ENCODE data around the gene GAPDH.

GAPDH gene

GRCh38 chr12:6533653-6533922 lies 729 bp upstream of the GAPDH start (continued):
- TF ChIP-seq ZNF785 (tag by site-specific recombination; IDR thresholded peaks at IDR 0.05) (no peak), YY1 (tag by site-specific recombination; IDR thresholded peaks at IDR 0.05) (no peak), ZNF341 (tag by site-specific recombination; IDR thresholded peaks at IDR 0.05; ENCODE audit: low read depth) (no peak), ZXDB (tag by site-specific recombination; IDR thresholded peaks at IDR 0.05) (0 out of 2 replicates have a peak, but pooled peaks have one; percentile 82), ZSCAN18 (tag by site-specific recombination; IDR thresholded peaks at IDR 0.05) (no peak), ZNF473 (tag by site-specific recombination; IDR thresholded peaks at IDR 0.05) (no peak), KLF7 (tag by site-specific recombination; IDR thresholded peaks at IDR 0.05; ENCODE audit: borderline replicate concordance) (no peak), ZNF202 (tag by site-specific recombination; IDR thresholded peaks at IDR 0.05; ENCODE audit: borderline replicate concordance) (no peak), MZF1 (tag by site-specific recombination; IDR thresholded peaks at IDR 0.05; ENCODE audit: borderline replicate concordance) (no peak), ZNF670 (tag by site-specific recombination; IDR thresholded peaks at IDR 0.05; ENCODE audit: low read depth) (no peak), ZNF274 (IDR thresholded peaks at IDR 0.05; ENCODE audit: low read length) (no peak), ZNF274 (tag by site-specific recombination; IDR thresholded peaks at IDR 0.05; ENCODE audit: borderline replicate concordance) (no peak), ZNF704 (tag by site-specific recombination; IDR thresholded peaks at IDR 0.05) (no peak), ZNF280C (tag by site-specific recombination; IDR thresholded peaks at IDR 0.05) (no peak)

- Histone ChIP-seq H3K9me3 (ENCODE audit: control insufficient read depth, insufficient read depth, low read depth, low read length) (no peaks in the 10 kb centered on the region), H3K4me1 (ENCODE audit: control insufficient read depth, insufficient read depth, low read length) (peaks cover 12% of the 10 kb centered on the region), H3K27ac (ENCODE audit: extremely low read depth, low read depth, low read length) (peak overlapping the region; percentile 93), H3K36me3 (ENCODE audit: control insufficient read depth in 2 of 2, insufficient read depth in 1 of 2, low read length in 2 of 2) (peaks cover 22 to 76% of the 10 kb centered on the region in 2 experiments), H3K4me3 (ENCODE audit: low read depth, low read length) (peak overlapping the region; percentile 73)
- POLR2A ChIA-PET, result interaction anchor here (0.8 to 3.0 kb wide), 43 partner anchors 8 to 412 kb away, joined by 3 to 90 read pairs (median 6); partner anchors contain the start of genes CDCA3, COPS7A, MRPL51 and NCAPD2
- CTCF ChIA-PET, result interaction anchor here (0.6 to 1.7 kb wide), 4 partner anchors 19 to 569 kb away, joined by 3 to 12 read pairs (median 3); no protein-coding TSS in a partner anchor
- no peak for TF ChIP-seq KLF7 (tag by site-specific recombination; IDR thresholded peaks at IDR 0.05; ENCODE audit: borderline replicate concordance)
- no peak for TF ChIP-seq ZNF692 (tag by site-specific recombination; IDR thresholded peaks at IDR 0.05)
- no peak; the same call in 1 of the 2 replicates for TF ChIP-seq ZNF148 (tag by site-specific recombination; IDR thresholded peaks at IDR 0.05; ENCODE audit: borderline replicate concordance)
- no peak for TF ChIP-seq ZNF571 (tag by site-specific recombination; IDR thresholded peaks at IDR 0.05)
- no peak for TF ChIP-seq ZNF600 (tag by site-specific recombination; IDR thresholded peaks at IDR 0.05)
- no peak for TF ChIP-seq ZNF837 (tag by site-specific recombination; IDR thresholded peaks at IDR 0.05)
- no peak for TF ChIP-seq ZIC2 (tag by site-specific recombination; IDR thresholded peaks at IDR 0.05)
- no peak for TF ChIP-seq ZBTB11 (tag by site-specific recombination; conservative IDR thresholded peaks at IDR 0.05; ENCODE audit: low read depth)
- TF ChIP-seq OVOL3 (tag by site-specific recombination; IDR thresholded peaks at IDR 0.05), result no peak
- TF ChIP-seq ZNF544 (tag by site-specific recombination; IDR thresholded peaks at IDR 0.05), result no peak
- 0 out of 2 replicates have a peak, but pooled peaks have one; percentile 53 for TF ChIP-seq ZNF785 (tag by site-specific recombination; IDR thresholded peaks at IDR 0.05)
- TF ChIP-seq ZNF664 (tag by site-specific recombination; IDR thresholded peaks at IDR 0.05), result no peak
- TF ChIP-seq ZNF510 (tag by site-specific recombination; IDR thresholded peaks at IDR 0.05; ENCODE audit: insufficient replicate concordance), result no peak
These were observed 303 bp downstream of the GAPDH start for GRCh38 chr12:6534695-6534944.
